ENCODE results near the gene SPIN1. TPM values are rescaled to one million over a fixed set of nuclear protein-coding genes. Genes with fewer than 3 reads are reported as not detected.

SPIN1 gene
- total RNA-seq, 8 experiments from 2014 or later = 42.0 to 114 (median 64.2) TPM

DNA sequence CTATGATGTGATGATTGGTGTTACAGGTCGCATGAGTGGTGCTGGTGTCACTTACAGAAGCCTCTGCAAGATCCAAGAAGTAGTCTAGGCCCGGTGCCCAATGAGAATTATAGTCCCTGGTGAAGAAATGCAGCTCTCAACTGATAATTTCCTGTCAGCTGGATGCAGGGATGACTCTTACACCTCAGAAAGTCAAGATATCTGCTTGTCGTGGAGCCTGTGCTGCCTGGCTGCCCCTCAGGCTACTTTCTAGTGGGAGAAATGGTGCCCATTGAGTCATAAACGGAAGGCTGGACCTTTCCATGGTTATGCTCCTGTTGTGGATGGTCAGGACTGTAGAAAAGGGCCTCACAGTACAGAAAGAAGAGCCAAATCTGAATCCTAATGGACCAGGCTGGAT is 99.9 kb downstream of the SPIN1 start:
- no peak for ATAC-seq (replicated peaks in 6 of 8)
- in situ Hi-C loops (cut with MboI; ENCODE audit: low pct_unique_long_range_greater_than_20kb in 2 of 9, low sequenced_read_pairs in 9 of 9, unreplicated experiment in 9 of 9) = no loop called here
- Histone ChIP-seq H3K27ac (no peak overlapping the region), H3K4me1 (replicated peaks in 1 of 2) (no peaks in the 10 kb centered on the region), H3K4me3 (no peak overlapping the region)
- 83 to 100% (median 94%) methylated on average over 1 to 4 of the region's 4 CpGs; no CpG with 5 or more reads in 3 of the 10 experiments for WGBS, 10 experiments

DNA sequence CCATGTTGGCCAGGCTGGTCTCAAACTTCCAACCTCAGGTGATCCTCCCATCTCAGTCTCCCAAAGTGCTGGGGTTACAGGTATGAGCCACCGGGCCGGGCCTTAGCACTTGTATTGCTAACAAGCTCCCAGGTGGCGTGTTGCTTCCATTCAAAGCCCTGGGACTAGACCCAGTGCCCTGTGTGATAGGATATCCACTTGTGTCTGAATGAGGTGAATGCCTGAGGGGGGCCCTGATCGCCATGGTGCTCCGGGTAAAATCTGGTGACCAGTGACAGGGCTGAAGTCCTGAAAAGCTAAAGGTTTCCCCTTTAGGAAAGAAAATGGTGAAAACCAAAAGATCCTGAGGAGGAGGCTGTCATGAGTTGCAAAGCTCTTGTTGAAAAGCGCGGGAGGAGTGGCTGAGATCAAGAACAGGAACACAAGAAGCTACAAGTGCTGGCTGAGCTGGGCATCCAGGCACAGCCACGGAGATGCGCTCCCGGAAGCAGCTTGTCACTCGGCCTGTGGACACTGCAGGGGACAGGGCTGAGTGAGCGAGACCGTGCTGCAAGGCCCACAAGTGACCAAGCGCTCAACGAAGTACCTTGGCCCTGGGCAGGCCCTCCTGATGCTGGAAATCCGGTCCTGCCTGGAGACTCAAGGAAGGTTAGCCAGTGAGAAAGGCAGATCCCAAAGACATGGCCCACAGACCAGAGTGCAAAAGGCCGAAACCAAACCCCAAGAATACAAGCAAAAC is 106.9 kb downstream of the SPIN1 start:
- H3K4me1 ChIP-seq (replicated peaks in 1 of 2) = peaks cover 0 to 4% of the 10 kb centered on the region in 2 donors
- no peak overlapping the region for H3K4me3 ChIP-seq
- H3K27ac ChIP-seq = no peak overlapping the region
- ATAC-seq (replicated peaks in 6 of 8) = peak in 1 of 8 experiments; percentile 45
- WGBS, 10 experiments = 60 to 100% (median 88%) methylated on average over 1 to 12 of the region's 17 CpGs; no CpG with 5 or more reads in 2 of the 10 experiments
- in situ Hi-C loops (cut with MboI; ENCODE audit: low pct_unique_long_range_greater_than_20kb in 2 of 9, low sequenced_read_pairs in 9 of 9, unreplicated experiment in 9 of 9) = no loop called here

DNA sequence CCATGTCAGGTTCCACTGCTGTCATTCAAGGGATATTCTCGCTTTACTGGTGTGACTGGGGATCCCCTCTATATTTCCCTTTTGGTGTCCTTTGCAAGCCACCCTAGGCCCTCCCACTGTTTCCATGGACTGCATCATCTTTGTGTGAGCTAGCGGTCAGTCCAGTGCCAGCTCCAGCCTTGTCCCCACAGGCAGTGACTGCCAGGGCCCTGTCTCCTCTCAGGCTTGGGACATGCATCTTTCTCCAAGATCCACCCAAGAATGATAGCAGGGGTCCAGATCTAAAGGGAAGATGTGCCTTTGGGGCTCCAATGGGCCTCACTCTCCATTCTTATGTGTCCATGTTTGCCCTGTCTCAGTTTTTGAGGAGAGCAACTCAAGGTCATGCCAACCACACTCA is 109.0 kb downstream of the SPIN1 start:
- ATAC-seq (replicated peaks in 6 of 8) = peak in 1 of 8 experiments; percentile 18
- 50 to 100% (median 100%) methylated on average over 1 to 2 of the region's 2 CpGs; no CpG with 5 or more reads in 6 of the 10 experiments for WGBS, 10 experiments

DNA sequence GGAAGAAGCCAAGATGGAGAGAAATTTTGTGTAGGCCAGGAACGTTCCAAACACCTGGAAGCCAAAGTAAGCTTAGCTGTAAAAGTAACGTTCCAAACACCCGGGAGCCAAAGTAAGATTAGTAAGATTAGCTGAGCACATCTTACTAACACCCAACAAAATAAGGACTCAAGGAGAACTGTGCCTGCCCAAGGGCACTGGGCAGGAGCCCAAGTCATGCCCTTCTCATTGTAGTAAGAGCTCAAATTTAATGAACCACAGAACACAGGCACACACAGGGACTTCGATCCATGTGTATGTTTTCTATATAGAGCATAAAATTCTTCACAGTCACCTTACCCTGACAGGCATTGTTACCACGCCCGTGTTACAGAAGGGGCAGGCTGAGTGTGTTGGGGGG is 110.6 kb downstream of the SPIN1 start:
- Histone ChIP-seq H3K4me3 (no peak overlapping the region), H3K4me1 (replicated peaks in 1 of 2) (peaks cover 0 to 4% of the 10 kb centered on the region in 2 donors), H3K27ac (no peak overlapping the region)
- in situ Hi-C loops (cut with MboI; ENCODE audit: low pct_unique_long_range_greater_than_20kb in 2 of 9, low sequenced_read_pairs in 9 of 9, unreplicated experiment in 9 of 9) = no loop called here
- no peak for ATAC-seq (replicated peaks in 6 of 8)
- WGBS, 10 experiments = 0 to 93% (median 70%) methylated on average over 1 to 6 of the region's 6 CpGs; no CpG with 5 or more reads in 3 of the 10 experiments

More for the DNA sequence above, 109.0 kb downstream of the SPIN1 start:
- H3K4me1 ChIP-seq (replicated peaks in 1 of 2) = peaks cover 0 to 4% of the 10 kb centered on the region in 2 donors
- in situ Hi-C loops (cut with MboI; ENCODE audit: low pct_unique_long_range_greater_than_20kb in 2 of 9, low sequenced_read_pairs in 9 of 9, unreplicated experiment in 9 of 9) = no loop called here
- no peak overlapping the region for H3K4me3 ChIP-seq
- H3K27ac ChIP-seq = no peak overlapping the region

DNA sequence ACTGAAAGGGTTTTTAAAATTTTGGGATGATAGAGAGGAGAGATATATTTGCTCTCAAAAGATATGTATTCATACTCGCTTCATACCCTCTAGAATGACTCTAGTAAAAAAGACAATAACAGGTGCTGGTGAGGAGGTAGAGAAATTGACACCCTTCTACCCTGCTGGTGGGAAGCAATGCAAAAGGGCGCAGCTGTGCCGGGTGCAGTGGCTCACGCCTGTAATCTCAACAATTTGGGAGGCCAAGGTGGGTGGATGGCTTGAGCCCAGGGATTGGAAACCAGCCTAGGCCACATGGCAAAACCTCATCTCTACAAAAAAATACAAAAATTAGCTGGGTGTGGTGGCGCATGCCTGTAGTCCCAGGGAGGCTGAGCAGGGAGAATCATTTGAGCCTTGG is 112.8 kb downstream of the SPIN1 start:
- no peak overlapping the region for H3K4me3 ChIP-seq
- ATAC-seq (replicated peaks in 6 of 8) = no peak
- in situ Hi-C loops (cut with MboI; ENCODE audit: low pct_unique_long_range_greater_than_20kb in 2 of 9, low sequenced_read_pairs in 9 of 9, unreplicated experiment in 9 of 9) = no loop called here
- H3K4me1 ChIP-seq (replicated peaks in 1 of 2) = no peaks in the 10 kb centered on the region
- WGBS, 10 experiments = 80 to 100% (median 98%) methylated on average over 1 to 5 of the region's 5 CpGs; no CpG with 5 or more reads in 2 of the 10 experiments
- H3K27ac ChIP-seq = no peak overlapping the region

DNA sequence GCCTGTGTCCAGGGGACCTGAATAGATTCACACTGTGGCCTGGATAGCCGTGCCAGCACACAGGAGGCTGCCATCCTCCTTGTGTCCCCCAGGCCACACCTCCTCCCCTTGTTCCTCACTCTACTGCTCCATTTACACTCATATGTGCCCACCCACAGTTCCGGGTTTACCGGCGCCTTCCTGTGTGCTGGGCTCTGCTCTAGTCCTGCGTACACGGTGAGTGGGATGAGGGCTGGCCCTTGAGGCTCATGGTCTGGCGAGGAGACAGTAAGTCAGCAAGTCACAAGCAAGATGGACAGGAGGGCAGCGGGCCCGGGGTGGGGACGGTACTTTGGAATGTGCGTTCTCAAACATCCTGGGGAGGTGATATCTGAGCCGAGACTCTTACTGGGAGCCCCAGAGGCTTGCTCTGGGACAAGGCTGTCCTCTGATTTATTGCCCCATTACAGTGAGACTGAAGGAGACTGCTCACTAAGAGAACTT is 114.3 kb downstream of the SPIN1 start:
- WGBS, 10 experiments = 73 to 83% (median 76%) methylated on average over 4 to 7 of the region's 12 CpGs; no CpG with 5 or more reads in 6 of the 10 experiments
- Histone ChIP-seq H3K27ac (no peak overlapping the region), H3K4me3 (no peak overlapping the region), H3K4me1 (replicated peaks in 1 of 2) (no peaks in the 10 kb centered on the region)
- in situ Hi-C loops (cut with MboI; ENCODE audit: low pct_unique_long_range_greater_than_20kb in 2 of 9, low sequenced_read_pairs in 9 of 9, unreplicated experiment in 9 of 9) = no loop called here
- peak in 1 of 8 experiments; percentile 23 for ATAC-seq (replicated peaks in 6 of 8)

DNA sequence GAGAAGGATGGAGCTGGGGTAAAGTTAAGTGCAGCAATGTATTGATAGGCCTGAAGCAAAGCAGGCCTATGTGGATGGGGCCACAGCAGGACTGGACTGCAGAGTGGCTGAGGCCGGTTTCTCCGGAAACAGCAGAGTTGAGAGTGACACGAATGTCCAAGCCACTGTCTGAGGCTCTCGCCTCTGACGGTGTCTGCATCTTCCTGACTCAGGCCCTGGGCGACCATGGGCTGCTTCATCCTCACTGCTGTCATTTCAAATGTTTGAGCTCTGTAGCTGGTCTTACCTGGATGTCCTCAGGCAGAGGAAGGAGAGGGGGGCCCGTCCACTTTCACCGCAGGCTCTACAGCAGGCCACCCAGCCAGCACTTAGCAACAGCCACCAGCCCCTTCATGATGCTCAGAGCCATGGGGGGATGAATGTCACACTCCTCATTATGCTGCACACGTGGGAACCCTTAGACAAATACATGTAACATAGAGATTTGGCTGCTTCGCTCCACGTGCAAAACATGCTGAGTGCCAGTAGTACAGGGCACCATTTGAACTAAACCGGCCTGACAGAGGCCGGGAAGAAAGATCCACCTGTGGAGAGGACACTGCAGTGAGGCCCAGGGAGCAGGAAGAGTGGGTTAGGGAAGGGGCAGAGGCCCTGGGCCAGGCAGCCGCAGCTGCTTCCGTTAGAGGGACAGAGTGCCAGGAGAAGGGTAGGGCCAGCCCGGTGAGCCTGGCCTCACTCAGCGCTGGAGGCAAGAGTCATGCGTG is 115.0 kb downstream of the SPIN1 start:
- Histone ChIP-seq H3K27ac (no peak overlapping the region), H3K4me1 (replicated peaks in 1 of 2) (no peaks in the 10 kb centered on the region), H3K4me3 (no peak overlapping the region)
- in situ Hi-C loops (cut with MboI; ENCODE audit: low pct_unique_long_range_greater_than_20kb in 2 of 9, low sequenced_read_pairs in 9 of 9, unreplicated experiment in 9 of 9) = no loop called here
- ATAC-seq (replicated peaks in 6 of 8) = peak in 5 of 8 experiments; percentile 14 to 80 (median 43)
- WGBS, 10 experiments = 80 to 100% (median 86%) methylated on average over 1 to 4 of the region's 18 CpGs; no CpG with 5 or more reads in 3 of the 10 experiments

DNA sequence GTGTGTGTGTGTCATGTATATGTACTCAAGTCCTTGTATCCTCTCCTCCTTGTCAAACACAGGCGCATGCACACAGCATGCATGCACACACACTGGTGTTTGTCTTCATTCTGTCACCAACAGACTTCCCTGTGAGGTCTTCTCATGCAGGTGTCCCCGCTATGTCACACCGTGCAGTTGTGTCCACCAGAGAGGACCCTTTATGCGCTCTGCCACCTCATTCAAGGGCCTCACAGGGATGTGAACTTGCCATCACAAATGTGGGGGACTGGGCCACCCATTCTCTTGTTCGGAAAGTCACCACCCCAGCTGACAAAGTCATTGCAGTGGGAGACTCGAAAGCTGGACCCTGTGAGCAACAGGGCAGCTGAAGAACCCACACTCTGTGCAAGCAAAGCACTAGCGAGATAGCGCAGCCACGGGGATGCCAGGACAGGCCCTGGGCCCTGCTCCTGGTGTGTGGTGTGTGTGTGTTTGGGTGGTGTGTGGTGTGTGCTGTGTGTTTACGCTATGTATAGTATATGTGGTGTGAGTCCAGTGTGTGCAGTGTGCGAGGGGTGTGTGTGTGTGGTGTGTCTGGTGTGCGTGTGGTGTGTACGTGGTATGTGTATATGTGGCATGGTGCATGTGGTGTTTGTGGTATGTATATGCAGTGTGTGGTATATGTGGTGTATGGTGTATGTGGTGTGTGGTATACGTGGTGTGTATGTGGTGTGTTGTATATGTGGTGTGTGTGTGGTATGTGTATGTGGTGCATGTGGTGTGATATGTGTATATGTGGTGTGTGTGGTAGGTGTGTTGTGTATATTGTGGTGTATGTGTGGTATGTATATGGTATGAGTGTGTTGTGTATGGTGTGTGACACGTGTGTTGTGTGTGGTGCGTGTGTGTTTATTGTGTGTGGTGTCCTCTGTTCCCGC is 115.9 kb downstream of the SPIN1 start:
- H3K4me3 ChIP-seq = no peak overlapping the region
- ATAC-seq (replicated peaks in 6 of 8) = no peak
- H3K4me1 ChIP-seq (replicated peaks in 1 of 2) = no peaks in the 10 kb centered on the region
- in situ Hi-C loops (cut with MboI; ENCODE audit: low pct_unique_long_range_greater_than_20kb in 2 of 9, low sequenced_read_pairs in 9 of 9, unreplicated experiment in 9 of 9) = no loop called here
- no peak overlapping the region for H3K27ac ChIP-seq
- 85 to 100% (median 93%) methylated on average over 1 to 8 of the region's 17 CpGs; no CpG with 5 or more reads in 1 of the 10 experiments for WGBS, 10 experiments

DNA sequence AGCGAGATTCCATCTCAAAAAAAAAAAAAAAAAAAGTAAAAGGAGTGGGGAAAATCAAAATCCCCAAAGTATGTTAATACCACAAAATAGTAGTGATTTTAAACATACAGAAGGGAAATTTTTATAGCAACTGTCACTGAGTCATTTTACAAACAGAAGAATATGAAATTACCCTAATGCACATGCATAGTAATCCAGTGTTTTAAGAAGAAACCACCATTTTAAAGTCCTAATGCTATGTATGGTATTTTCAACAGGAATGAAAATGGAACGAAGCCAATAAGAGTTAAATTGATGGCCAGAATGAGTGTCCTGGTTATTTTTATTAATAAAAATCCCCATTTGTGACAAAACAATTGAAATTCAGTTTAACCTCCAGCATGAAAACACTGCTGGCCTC is 120.1 kb downstream of the SPIN1 start:
- 17 to 100% (median 86%) methylated on average over 1 to 2 of the region's 2 CpGs; no CpG with 5 or more reads in 1 of the 10 experiments for WGBS, 10 experiments
- Histone ChIP-seq H3K27ac (no peak overlapping the region), H3K4me1 (replicated peaks in 1 of 2) (no peaks in the 10 kb centered on the region), H3K4me3 (no peak overlapping the region)
- no peak for ATAC-seq (replicated peaks in 6 of 8)
- in situ Hi-C loops (cut with MboI; ENCODE audit: low pct_unique_long_range_greater_than_20kb in 2 of 9, low sequenced_read_pairs in 9 of 9, unreplicated experiment in 9 of 9) = no loop called here

DNA sequence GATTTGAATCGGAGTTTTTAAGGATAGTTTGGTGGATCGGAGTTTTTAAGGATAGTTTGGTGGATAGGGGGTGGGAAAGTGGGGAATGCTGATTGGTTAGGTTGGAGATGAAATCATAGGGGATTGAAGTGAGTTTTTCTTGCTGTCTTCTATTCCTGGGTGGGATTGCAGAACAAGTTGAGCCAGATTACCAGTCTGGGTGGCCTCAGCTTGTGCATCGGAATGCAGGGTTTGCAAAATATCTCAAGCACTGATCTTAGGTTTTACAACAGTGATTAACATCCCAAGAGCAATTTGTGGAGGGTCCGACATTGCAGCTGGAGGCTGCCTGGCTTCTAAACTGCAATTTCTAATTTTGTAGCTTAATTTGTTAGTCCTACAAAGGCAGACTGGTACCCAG is 123.7 kb downstream of the SPIN1 start:
- 20 to 85% (median 60%) methylated on average over 1 to 4 of the region's 4 CpGs; no CpG with 5 or more reads in 1 of the 10 experiments for WGBS, 10 experiments
- no peak overlapping the region for H3K27ac ChIP-seq
- no peak overlapping the region for H3K4me3 ChIP-seq
- no peak for ATAC-seq (replicated peaks in 6 of 8)
- in situ Hi-C loops (cut with MboI; ENCODE audit: low pct_unique_long_range_greater_than_20kb in 2 of 9, low sequenced_read_pairs in 9 of 9, unreplicated experiment in 9 of 9) = no loop called here
- no peaks in the 10 kb centered on the region for H3K4me1 ChIP-seq (replicated peaks in 1 of 2)

DNA sequence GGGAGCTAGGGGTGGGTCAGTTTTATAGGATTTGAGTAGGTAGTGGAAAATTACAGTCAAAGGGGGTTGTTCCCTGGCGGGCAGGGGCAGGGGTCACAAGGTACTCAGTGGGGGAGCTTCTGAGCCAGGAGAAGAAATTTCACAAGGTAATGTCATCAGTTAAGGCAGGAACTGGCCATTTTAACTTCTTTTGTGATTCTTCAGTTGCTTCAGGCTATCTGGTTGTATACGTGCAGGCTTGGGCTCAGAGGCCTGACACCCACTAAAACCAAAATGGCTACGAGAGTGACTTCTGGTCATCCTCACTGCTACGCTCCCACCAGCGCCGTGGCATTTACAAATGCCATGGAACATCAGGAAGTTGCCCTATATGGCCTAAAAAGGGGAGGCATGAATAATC is 126.0 kb downstream of the SPIN1 start:
- in situ Hi-C loops (cut with MboI; ENCODE audit: low pct_unique_long_range_greater_than_20kb in 2 of 9, low sequenced_read_pairs in 9 of 9, unreplicated experiment in 9 of 9) = no loop called here
- ATAC-seq (replicated peaks in 6 of 8) = no peak
- 80 to 100% (median 91%) methylated on average over 1 to 5 of the region's 6 CpGs; no CpG with 5 or more reads in 2 of the 10 experiments for WGBS, 10 experiments

DNA sequence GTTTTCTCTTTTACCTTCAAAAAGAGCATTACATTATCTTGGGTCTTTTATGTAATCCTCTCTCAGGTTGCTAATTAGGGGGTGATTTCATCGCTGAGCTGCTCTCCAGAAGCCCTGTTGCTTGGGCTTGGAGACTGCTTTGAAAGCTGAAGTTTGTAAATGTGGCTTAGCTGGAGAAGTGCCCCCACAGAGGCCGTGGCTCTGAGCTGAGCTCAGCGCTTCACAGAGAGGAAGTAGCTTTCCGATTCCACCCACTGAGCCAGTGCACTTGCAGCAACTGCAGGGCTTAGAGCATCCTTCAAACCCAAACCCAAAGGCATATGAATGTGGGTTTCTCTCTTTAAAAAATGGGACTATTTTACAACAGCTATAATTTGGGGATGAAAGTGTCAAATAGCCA is 133.1 kb downstream of the SPIN1 start:
- no peak for ATAC-seq (replicated peaks in 6 of 8)
- H3K27ac ChIP-seq = no peak overlapping the region
- WGBS, 10 experiments = 0 to 75% (median 39%) methylated on average over 1 to 4 of the region's 4 CpGs; no CpG with 5 or more reads in 1 of the 10 experiments
- in situ Hi-C loops (cut with MboI; ENCODE audit: low pct_unique_long_range_greater_than_20kb in 2 of 9, low sequenced_read_pairs in 9 of 9, unreplicated experiment in 9 of 9) = no loop called here
- H3K4me1 ChIP-seq (replicated peaks in 1 of 2) = no peaks in the 10 kb centered on the region
- no peak overlapping the region for H3K4me3 ChIP-seq

More for the DNA sequence above, 126.0 kb downstream of the SPIN1 start:
- no peak overlapping the region for H3K27ac ChIP-seq
- no peaks in the 10 kb centered on the region for H3K4me1 ChIP-seq (replicated peaks in 1 of 2)
- no peak overlapping the region for H3K4me3 ChIP-seq
